IMR-90 (cell line): Measurements from ENCODE around the gene KIAA0825. TPM values are rescaled to one million over a fixed set of nuclear protein-coding genes. Genes with fewer than 3 reads are reported as not detected.

Experiments used
- ATAC-seq: fragments of 200-7000 bp; cut with Tn5 transposase; 2 replicates; pipeline ENCODE4 v1.9.1; 2020; ENCODE audit warnings: low read depth, mild to moderate bottlenecking, moderate library complexity
- BruUV-seq: library from RNA; stranded (reverse); fragments of 400-500 nt; replicated peaks from 2 replicates; lab custom pipeline; 2021; lab: Mats Ljungman, UMichigan
- CTCF ChIA-PET: fragments of 300-600 bp; formaldehyde crosslinking; extraction: SDS; loops from one replicate; lab custom pipeline; 2021; ENCODE audit warnings: antibody characterized with exemption; lab: Yijun Ruan, JAX
- POLR2A ChIA-PET: fragments of 300-600 bp; sonication (Branson Sonifier 250); formaldehyde crosslinking; loops from one replicate; lab custom pipeline; 2022; ENCODE audit warnings: antibody characterized with exemption; ENCODE audit not compliant: unreplicated experiment; lab: Charles Lee
- DNase-seq: peaks from one replicate; pipeline ENCODE4 v3.0.0; 2013
- H2AFZ ChIP-seq: replicated peaks from 2 replicates; pipeline ENCODE3; 2013; ENCODE audit warnings: low read length, mild to moderate bottlenecking; ENCODE audit not compliant: poor library complexity
- H2AK5ac ChIP-seq: 2 replicates; pipeline ENCODE4 v1.6.1; 2013; ENCODE audit warnings: low read depth, low read length, inconsistent platforms
- H2AK9ac ChIP-seq: replicated peaks from 2 replicates; pipeline ENCODE3; 2013; ENCODE audit warnings: mild to moderate bottlenecking, low read depth, low read length, moderate library complexity; ENCODE audit not compliant: poor library complexity
- H2BK120ac ChIP-seq: 2 replicates; pipeline ENCODE4 v1.6.1; 2013; ENCODE audit warnings: low read depth, low read length, inconsistent platforms
- H2BK15ac ChIP-seq: 3 replicates; pipeline ENCODE4 v1.6.1; 2013; ENCODE audit warnings: low read depth, low read length, inconsistent platforms
- H2BK20ac ChIP-seq: 2 replicates; pipeline ENCODE4 v1.6.1; 2013; ENCODE audit warnings: low read depth, mild to moderate bottlenecking, inconsistent platforms, low read length, moderate library complexity
- H2BK5ac ChIP-seq: 2 replicates; pipeline ENCODE4 v1.6.1; 2013; ENCODE audit warnings: mild to moderate bottlenecking, low read depth, low read length, inconsistent platforms; ENCODE audit not compliant: poor library complexity, severe bottlenecking
- H3K14ac ChIP-seq: replicated peaks from 2 replicates; pipeline ENCODE4 v1.6.1; 2013; ENCODE audit warnings: low read depth, low read length, inconsistent platforms
- H3K18ac ChIP-seq: 2 replicates; pipeline ENCODE4 v1.6.1; 2013; ENCODE audit warnings: low read depth, low read length, control low read depth
- H3K23ac ChIP-seq: 2 replicates; pipeline ENCODE4 v1.6.1; 2013; ENCODE audit warnings: low read depth, low read length, inconsistent platforms
- H3K27ac ChIP-seq: 2 replicates; pipeline ENCODE4 v1.5.1; 2013; ENCODE audit warnings: mild to moderate bottlenecking, control low read depth, low read length; ENCODE audit not compliant: insufficient read depth
- H3K27me3 ChIP-seq: 2 replicates; pipeline ENCODE4 v1.6.1; 2013; ENCODE audit warnings: low read length; ENCODE audit not compliant: control insufficient read depth, insufficient read depth
- H3K36me3 ChIP-seq: 2 replicates; pipeline ENCODE4 v1.6.1; 2013; ENCODE audit warnings: low read length, mixed read lengths; ENCODE audit not compliant: control insufficient read depth, insufficient read depth
- H3K4ac ChIP-seq: 2 replicates; pipeline ENCODE4 v1.6.1; 2013; ENCODE audit warnings: low read depth, low read length, inconsistent platforms
- H3K4me1 ChIP-seq: 2 replicates; pipeline ENCODE4 v1.6.1; 2013; ENCODE audit warnings: low read length, mixed read lengths; ENCODE audit not compliant: control insufficient read depth, insufficient read depth
- H3K4me2 ChIP-seq: 2 replicates; pipeline ENCODE4 v1.6.1; 2013; ENCODE audit warnings: low read depth, mild to moderate bottlenecking, control low read depth, low read length, moderate library complexity
- H3K4me3 ChIP-seq: 2 replicates; pipeline ENCODE4 v1.5.1; 2013; ENCODE audit warnings: low read depth, mild to moderate bottlenecking, control low read depth, low read length, moderate library complexity; ENCODE audit not compliant: insufficient read depth
- H3K56ac ChIP-seq: 2 replicates; pipeline ENCODE4 v1.6.1; 2013; ENCODE audit warnings: low read length, inconsistent platforms; ENCODE audit not compliant: insufficient read depth; ENCODE audit errors: extremely low read depth
- H3K79me1 ChIP-seq, 2 experiments: 2 replicates each; pipeline ENCODE4 v1.6.1; 2013; ENCODE audit warnings: low read length in 2 of 2, inconsistent platforms in 1 of 2, low read depth in 1 of 2
- H3K9ac ChIP-seq: 2 replicates; pipeline ENCODE4 v1.6.1; 2013; ENCODE audit warnings: low read depth, low read length, control low read depth
- H3K9me1 ChIP-seq: 2 replicates; pipeline ENCODE4 v1.6.1; 2013; ENCODE audit warnings: low read length, inconsistent platforms; ENCODE audit not compliant: insufficient read depth
- H3K9me3 ChIP-seq: 2 replicates; pipeline ENCODE4 v1.6.1; 2013; ENCODE audit warnings: low read length; ENCODE audit not compliant: control insufficient read depth, insufficient read depth
- H4K20me1 ChIP-seq: 2 replicates; pipeline ENCODE4 v1.6.1; 2013; ENCODE audit warnings: low read length, inconsistent platforms; ENCODE audit not compliant: insufficient read depth
- H4K5ac ChIP-seq: 2 replicates; pipeline ENCODE4 v1.6.1; 2013; ENCODE audit warnings: mild to moderate bottlenecking, low read depth, low read length, control low read depth
- H4K8ac ChIP-seq, 2 experiments: 2 replicates each; pipeline ENCODE4 v1.6.1; 2013; ENCODE audit warnings: low read depth in 2 of 2, low read length in 2 of 2, control low read depth in 1 of 2, inconsistent platforms in 1 of 2
- H4K91ac ChIP-seq: 2 replicates; pipeline ENCODE4 v1.6.1; 2013; ENCODE audit warnings: low read depth, low read length, inconsistent platforms; ENCODE audit not compliant: insufficient read depth
- MXI1 ChIP-seq: IDR thresholded peaks from 2 replicates; pipeline ENCODE4 v1.6.1; 2012; ENCODE audit warnings: low read depth, mild to moderate bottlenecking, low read length, moderate library complexity, borderline replicate concordance
- NFE2L2 ChIP-seq: fragments of 150-350 bp; IDR thresholded peaks from 2 replicates; pipeline ENCODE4 v1.6.1; 2016; ENCODE audit warnings: low read depth, mild to moderate bottlenecking, low read length
- SMC3 ChIP-seq: fragments of 150-350 bp; IDR thresholded peaks from 2 replicates; pipeline ENCODE4 v1.6.1; 2016; ENCODE audit warnings: low read depth, mild to moderate bottlenecking, antibody characterized with exemption, low read length, moderate library complexity
- WGBS, 2 experiments: methylation state at CpG; one replicate each; pipeline versions ENCODE4 v1.1.5 to v1.1.7; 2013; ENCODE audit warnings: missing lambda C conversion rate in 2 of 2; ENCODE audit not compliant: insufficient read length in 1 of 2; ENCODE audit errors: extremely low coverage in 2 of 2; 5-methylcytosine and 5-hydroxymethylcytosine counted together
- dilution Hi-C: fragments of 300-500 bp; cut with HindIII; formaldehyde crosslinking; loops from one replicate; pipeline ENCODE4 v1.14.3; 2018; ENCODE audit warnings: low sequenced_read_pairs; ENCODE audit not compliant: unreplicated experiment
- in situ Hi-C: fragments of 300-500 bp; cut with MboI; formaldehyde crosslinking; loops from 3 replicates; pipeline ENCODE4 v1.14.3; 2019; ENCODE audit warnings: low sequenced_read_pairs, inconsistent platforms, mixed read lengths
- intact Hi-C: fragments of 100-400 bp; cut with micrococcal nuclease; formaldehyde crosslinking; loops from 2 replicates; pipeline ENCODE4 v1.10.0; 2022
- polyA plus RNA-seq, 3 experiments: library from polyadenylated mRNA; depleted of rRNA; stranded (reverse); fragments of >200 nt; gene quantifications; 2 replicates each; pipeline ENCODE4 v1.2.3, GENCODE V29; 2012; ENCODE audit warnings: low replicate concordance in 1 of 3
- total RNA-seq: library from RNA; depleted of rRNA; stranded (reverse); fragments of >200 nt; gene quantifications from 2 replicates; pipeline ENCODE4 v1.2.3, GENCODE V29; 2012
- TF ChIP-seq, protein P1 (sequence below): fragments of 150-350 bp; IDR thresholded peaks from 2 replicates; pipeline ENCODE4 v1.6.1; 2017; ENCODE audit warnings: mild to moderate bottlenecking, antibody characterized with exemption, low read length, low read depth

The KIAA0825 gene
- total and polyA plus RNA-seq, 2 of the 4 experiments (the other 2 are of a cell fraction), result 0.46 to 1.8 TPM

DNA sequence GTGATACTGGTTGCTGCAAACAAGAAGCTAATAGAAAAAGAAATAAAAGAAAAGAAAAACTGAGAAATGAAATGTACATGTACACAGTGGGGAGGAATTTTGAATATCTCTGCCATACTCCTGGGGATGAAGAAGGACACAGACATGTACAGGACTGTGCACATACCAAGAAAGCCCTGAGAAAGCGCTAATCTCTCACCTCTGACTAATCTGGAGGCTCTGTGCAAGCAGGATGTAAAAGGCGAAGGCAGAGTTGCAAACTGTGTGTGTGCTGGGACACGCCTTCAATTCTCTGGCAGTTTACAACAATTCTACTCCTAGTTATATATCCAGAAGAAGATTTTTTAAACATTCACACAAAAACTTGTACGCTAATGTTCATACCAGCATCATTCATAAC is 211.4 kb downstream of the KIAA0825 start:
- ChIA-PET CTCF (no interaction called here), POLR2A (no interaction called here)
- H3K56ac ChIP-seq, result no peak overlapping the region
- in situ Hi-C loops (no loop called here), dilution Hi-C loops (no loop called here), intact Hi-C loops (no loop called here)
- no peak overlapping the region for H2BK120ac ChIP-seq
- H3K23ac ChIP-seq, result no peak overlapping the region
- WGBS, 2 experiments, result no CpG with 5 or more reads among the region's 4 CpGs
- H3K4me2 ChIP-seq, result no peak overlapping the region
- H2BK20ac ChIP-seq, result no peak overlapping the region
- DNase-seq, result no peak
- no peak overlapping the region for H3K4me3 ChIP-seq
- no peak overlapping the region for H4K91ac ChIP-seq
- H3K27ac ChIP-seq, result no peak overlapping the region
- no peak overlapping the region for H2AFZ ChIP-seq
- no peaks in the 10 kb centered on the region for H3K9me3 ChIP-seq
- TF ChIP-seq, protein P1, sequence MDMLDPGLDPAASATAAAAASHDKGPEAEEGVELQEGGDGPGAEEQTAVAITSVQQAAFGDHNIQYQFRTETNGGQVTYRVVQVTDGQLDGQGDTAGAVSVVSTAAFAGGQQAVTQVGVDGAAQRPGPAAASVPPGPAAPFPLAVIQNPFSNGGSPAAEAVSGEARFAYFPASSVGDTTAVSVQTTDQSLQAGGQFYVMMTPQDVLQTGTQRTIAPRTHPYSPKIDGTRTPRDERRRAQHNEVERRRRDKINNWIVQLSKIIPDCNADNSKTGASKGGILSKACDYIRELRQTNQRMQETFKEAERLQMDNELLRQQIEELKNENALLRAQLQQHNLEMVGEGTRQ, result no peak
- no peak for TF ChIP-seq MXI1
- no peak for TF ChIP-seq SMC3
- no peak for TF ChIP-seq NFE2L2
- H3K14ac ChIP-seq, result no peak overlapping the region
- H3K4me1 ChIP-seq, result no peaks in the 10 kb centered on the region
- no peak overlapping the region for H2AK9ac ChIP-seq
- ATAC-seq, result no peak
- no peak overlapping the region for H3K18ac ChIP-seq
- H3K27me3 ChIP-seq, result no peaks in the 10 kb centered on the region
- BruUV-seq, result no TSS peak
- no peaks in the 10 kb centered on the region for H3K79me1 ChIP-seq
- no peak overlapping the region for H2BK5ac ChIP-seq
- no peak overlapping the region for H3K9ac ChIP-seq
- no peaks in the 10 kb centered on the region for H4K20me1 ChIP-seq
- no peak overlapping the region for H2BK15ac ChIP-seq
- no peak overlapping the region for H4K5ac ChIP-seq
- no peak overlapping the region for H4K8ac ChIP-seq
- H2AK5ac ChIP-seq, result no peak overlapping the region
- H3K36me3 ChIP-seq, result no peaks in the 10 kb centered on the region
- no peaks in the 10 kb centered on the region for H3K9me1 ChIP-seq
- H3K4ac ChIP-seq, result no peak overlapping the region
